GM18861 (cell line): ENCODE data around the gene CYP27C1.
"Not testable (repeated sequence)": the region's sequence is repeated elsewhere in the genome, so short reads cannot be mapped to it uniquely, and the experiment has no call there.

Experiments used
- ATAC-seq: cut with Tn5 transposase; IDR thresholded peaks from one replicate; pipeline ENCODE4 v1.9.1; 2021; ENCODE audit not compliant: unreplicated experiment

CYP27C1 gene, protein sequence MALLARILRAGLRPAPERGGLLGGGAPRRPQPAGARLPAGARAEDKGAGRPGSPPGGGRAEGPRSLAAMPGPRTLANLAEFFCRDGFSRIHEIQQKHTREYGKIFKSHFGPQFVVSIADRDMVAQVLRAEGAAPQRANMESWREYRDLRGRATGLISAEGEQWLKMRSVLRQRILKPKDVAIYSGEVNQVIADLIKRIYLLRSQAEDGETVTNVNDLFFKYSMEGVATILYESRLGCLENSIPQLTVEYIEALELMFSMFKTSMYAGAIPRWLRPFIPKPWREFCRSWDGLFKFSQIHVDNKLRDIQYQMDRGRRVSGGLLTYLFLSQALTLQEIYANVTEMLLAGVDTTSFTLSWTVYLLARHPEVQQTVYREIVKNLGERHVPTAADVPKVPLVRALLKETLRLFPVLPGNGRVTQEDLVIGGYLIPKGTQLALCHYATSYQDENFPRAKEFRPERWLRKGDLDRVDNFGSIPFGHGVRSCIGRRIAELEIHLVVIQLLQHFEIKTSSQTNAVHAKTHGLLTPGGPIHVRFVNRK

DNA sequence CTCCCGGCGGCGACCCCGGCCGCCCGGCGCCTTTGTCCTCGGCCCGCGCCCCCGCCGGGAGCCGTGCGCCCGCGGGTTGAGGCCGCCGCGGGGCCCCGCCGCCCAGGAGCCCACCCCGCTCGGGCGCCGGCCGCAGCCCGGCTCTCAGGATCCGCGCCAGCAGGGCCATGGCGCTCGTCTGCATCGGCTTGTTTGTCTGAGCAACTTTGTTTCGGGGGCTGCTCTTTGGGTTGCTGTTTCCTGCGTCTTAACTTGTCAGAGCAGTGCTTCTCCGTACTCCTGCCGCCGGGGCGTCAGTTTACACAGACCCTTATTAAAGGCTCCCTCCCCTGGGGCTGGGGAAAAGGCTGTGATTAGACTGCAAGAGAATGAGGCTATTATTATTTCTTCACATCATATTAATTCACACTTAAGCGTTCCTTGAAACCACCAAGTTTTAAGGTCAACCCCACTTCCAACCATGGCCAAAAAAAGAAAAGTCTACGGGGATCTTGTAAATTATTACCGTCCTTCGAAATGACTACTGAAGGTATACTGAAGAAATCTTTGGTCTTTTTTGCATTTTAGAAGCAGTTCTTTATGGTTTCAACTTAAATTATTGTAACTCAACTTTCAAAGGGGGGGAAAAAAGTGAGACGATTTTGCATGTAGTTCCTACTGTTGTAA lies at the start of gene CYP27C1:
Gene CYP27C1, minus strand, starts transcription at position 198 of the 666 bp plus-strand sequence. Its CDS starts 29 bp downstream, at position 169.
- no peak for ATAC-seq

DNA sequence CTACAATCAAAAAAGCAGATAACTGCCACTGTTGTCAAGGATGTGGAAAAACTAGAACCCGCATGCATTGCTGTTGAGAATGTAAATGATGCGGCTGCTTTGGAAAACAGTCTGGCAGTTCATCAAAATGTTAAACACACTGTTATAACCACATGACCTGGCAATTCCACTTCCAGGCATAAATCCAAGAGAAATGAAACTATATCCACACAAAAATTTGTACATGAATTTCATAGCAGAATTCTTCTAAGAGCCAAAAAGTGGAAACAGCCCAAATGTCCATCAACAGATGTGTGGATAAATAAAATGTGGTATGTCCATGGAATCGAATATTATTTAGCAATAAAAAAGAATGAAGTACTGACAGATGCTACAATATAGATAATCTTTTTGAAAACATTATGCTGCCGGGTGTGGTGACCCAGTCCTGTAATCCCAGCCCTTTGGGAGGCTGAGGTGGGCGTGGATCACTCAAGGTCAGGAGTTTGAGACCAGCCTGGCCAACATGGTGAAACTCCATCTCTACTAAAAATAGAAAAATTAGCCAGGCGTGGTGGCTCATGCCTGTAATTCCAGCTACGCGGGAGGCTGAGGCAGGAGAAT lies 41.8 kb upstream of the CYP27C1 start:
- ATAC-seq: no peak

DNA sequence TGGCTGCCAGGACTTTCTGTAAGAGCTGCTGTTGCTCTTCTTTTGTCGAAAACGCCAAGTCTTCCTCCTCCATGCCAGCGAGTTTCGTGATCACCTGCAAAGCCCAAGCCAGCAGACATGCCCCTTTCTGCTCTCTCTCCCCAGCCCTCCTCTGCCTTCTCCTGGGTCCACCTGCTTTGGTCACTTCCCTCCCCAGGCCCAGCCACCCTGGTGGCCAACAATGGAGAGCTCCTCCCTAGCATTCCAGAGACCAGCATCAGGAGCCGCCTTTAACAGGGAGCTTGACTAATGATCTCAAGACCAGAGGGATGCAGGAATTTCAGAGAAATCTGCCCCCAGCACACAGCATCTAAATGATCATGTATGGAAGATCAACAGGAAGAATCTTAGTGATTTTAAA lies 39.3 kb upstream of the CYP27C1 start:
- ATAC-seq: no peak

DNA sequence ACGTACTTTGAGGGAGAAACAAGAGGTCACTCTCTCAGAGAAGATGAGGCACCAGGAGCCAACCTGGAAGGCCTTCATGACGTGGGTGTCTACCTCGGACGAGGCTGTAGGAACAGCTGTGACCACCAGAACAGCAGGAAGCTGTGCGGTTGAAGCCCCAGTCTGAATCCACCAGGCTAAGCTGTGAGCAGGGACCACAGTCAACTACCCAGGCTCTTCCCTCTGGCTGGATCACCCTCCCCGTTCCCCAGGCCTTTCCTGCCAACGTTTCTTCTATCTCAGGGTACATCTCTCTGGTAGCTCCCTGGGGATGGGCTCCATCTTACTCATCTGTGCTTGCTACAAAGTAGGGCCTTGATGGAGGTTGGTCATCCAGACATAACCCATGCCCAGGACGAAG lies 36.8 kb upstream of the CYP27C1 start:
- ATAC-seq: no peak

DNA sequence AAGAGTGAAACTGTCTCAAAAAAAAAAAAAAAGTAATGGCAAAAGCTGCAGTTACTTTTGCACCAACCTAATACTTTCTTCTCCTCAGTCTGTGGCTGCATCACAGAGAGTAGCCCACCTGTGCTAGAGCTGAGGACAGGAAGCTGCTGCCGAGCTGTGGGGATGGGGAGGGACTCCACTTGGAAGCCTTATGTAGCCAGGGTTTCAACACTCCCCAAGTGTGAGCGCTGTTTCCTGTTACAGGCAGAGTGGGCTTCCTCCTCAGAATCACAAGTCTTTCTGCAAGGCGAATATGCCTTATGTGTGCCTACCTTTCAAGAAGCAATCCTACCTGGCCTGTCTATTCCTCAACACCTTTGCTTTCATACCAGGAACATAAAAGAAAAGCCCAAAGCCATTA lies 36.3 kb upstream of the CYP27C1 start:
- no peak for ATAC-seq

DNA sequence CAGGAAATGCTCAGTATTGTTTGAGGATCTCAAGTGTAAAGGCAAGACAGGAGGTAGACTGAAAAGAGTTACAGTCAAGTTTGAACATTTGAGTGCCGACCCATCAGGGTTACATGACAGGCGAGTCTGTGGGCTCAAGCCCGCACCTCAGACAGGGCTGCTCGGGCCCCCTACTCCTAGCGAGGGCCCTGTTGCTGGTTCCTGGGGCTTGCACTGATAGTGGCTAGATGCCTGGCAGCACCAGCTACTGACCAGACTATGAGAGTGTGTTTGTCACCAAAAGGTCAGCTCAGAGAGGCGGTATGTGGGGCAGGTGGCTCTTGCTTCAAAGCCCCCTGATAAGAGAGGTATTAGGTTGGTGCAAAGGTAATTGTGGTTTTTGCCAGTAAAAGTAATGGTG lies 35.6 kb upstream of the CYP27C1 start:
- no peak for ATAC-seq

DNA sequence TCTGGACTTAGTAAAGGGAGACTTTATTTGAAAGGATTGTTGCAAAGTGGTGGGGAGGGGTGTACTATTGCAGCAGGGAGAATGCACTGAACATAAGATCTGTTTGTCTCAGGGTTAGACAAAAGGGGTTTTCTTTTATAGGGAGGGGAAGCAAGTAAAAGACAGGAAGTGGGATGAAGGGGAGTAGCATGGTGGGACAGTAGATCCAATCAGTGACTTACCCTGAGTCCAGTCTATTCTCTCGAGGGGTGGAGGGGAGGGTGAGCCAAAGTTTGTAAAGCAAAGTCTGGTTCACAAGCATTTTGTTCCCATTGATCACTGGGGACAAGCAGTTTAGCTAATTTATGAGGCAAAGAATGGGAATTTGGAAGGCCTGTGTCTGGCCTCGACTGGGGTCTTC lies 35.0 kb upstream of the CYP27C1 start:
- ATAC-seq: no peak

DNA sequence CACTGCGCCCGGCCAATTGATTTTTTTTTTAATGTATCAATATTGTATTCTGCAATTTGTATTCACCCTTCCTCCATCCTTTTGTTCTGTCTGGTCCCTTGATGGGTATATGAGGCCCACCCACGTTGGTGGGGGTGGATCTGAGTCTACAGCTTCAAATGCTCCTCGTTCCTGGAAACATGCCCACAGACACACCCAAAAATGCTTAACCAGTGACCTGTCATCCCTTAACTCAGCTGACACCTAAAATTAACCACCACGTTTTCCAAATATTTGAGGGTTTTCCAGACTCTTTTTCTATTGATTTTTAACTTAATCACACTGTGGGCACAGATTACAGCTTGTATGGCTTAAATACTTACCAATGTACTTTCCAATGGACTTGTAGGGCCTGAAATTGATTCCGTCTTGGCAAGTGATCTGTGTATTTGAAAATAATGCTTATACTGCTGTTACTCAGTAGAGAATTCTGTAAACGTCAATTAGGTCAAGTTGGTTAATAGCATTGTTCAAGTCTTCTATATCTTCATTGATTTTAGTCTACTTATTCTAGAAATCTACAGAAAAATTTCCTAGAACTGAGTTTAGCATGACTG lies 34.4 kb upstream of the CYP27C1 start:
- ATAC-seq: no peak

DNA sequence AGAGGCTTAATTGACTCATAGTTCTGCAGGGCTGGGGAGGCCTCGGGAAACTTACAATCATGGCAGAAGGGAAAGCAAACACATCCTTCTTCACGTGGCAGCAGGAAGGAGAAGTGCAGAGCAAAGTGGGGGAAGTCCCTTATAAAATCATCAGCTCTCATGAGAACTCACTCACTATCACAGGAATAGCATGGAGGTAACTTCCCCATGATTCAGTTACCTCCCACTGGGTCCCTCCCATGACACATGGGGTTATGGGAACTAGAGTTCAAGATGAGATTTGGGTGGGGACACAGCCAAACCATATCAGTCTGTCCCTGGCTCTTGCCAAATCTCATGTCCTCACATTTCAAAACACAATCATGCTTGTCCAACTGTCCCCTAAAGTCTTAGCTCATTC lies 21.1 kb upstream of the CYP27C1 start:
- not testable (repeated sequence) for ATAC-seq

DNA sequence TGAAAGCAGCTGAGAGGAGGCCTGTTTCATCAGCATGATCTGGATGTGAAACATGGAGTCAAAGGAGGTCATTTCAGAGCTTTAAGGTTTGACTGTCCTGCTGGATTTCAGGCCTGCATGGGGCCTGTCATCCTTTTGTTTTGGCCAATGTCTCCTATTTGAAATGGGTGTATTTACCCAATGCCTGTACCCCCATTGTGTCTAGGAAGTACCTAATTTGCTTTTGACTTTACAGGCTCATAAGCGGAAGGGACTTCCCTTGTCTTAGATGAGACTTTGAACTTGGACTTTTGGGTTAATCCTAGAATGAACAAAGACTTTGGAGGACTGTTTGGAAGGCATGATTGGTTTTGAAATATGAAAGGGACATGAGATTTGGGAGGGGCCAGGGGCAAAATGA lies 19.3 kb upstream of the CYP27C1 start:
- ATAC-seq: no peak

DNA sequence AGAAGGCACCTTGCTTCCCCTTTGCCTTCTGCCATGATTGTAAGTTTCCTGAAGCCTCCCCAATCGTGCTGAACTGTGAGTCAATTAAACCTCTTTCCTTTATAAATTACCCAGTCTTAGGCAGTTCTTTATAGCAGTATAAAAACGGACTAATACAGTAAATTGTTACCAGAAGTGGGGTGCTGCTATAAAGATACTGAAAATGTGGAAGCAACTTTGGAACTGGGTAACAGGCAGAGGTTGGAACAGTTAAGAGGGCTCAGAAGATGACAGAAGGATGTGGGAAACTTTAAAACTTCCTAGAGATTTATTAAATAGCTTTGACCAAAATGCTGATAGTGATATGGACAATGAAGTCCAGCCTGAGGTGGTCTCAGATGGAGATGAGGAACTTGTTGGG lies 17.7 kb upstream of the CYP27C1 start:
- ATAC-seq: not testable (repeated sequence)

DNA sequence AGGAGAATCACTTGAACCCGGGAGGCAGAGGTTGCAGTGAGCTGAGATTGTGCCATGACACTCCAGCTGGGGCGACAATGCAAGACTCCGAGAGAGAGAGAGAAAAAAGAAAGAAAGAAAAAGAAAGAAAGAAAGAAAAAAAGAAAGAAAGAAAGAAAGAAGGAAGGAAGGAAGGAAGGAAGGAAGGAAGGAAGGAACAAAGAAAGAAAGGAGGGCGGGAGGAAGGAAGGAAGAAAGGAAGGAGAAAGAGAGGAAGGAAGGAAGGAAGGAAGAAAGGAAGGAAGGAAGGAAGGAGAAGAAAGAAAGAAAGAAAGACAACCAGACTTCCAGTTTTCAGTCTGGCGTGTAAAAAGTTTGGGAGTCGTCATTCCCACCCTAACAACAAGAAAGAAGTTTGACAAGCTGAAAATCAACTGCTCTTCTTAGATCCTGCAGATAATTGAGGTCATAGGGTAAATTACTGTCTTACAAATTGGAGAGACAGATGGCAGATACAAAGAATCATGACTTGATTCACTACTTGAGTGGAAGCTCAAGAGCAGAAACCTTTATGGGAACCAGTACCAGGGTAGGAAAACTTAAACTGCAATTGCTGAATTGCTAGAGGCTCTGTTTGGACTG lies 15.1 kb upstream of the CYP27C1 start:
- ATAC-seq: no peak

DNA sequence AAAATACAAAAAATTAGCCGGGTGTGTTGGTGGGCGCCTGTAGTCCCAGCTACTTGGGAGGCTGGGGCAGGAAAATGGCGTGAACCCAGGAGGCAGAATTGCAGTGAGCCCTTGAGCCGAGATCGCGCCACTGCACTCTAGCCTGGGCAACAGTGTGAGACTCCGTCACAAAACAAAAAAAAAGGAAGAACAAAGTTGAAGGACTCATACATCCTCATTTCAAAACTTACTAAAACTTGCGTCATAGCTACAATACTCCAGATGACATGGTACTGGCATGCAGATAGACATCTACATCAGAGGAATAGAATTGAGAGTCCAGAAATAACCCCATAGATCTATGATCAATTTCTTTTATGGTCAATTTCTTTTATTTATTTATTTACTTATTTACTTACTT lies 13.6 kb upstream of the CYP27C1 start:
- no peak for ATAC-seq

DNA sequence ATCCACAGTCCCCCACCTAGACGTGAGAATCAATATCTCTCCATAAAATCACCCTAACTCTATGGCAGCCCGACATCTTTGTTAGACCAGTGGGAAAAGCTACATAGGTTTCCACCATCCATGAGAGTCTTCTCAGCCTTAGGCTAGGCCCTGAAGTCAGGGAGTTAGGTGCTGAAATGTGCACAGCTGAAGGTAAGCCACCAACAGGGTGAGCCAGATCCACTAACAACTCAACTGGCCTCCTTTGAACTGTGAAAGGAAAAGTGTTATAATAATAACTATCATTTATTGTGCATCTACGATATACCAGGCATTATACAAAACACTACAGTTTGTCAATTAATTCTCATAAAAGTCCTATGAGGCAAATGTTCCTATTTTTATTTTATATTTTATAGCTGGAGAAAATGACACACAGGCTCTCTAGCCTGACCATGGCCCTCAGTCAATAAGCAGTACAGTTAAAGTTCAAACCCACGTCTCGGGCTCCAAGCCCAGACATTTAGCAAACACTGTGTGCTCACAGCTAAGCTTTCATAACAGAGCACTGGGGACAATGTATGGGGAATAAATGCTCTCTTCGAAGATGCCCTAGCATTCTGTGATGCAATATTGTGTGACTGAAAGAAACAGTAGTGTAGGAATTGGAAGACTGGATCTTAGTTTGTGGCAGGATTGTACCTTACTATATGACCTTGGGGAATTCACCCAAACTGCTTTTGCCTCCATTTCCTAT lies 11.2 kb upstream of the CYP27C1 start:
- ATAC-seq: no peak

DNA sequence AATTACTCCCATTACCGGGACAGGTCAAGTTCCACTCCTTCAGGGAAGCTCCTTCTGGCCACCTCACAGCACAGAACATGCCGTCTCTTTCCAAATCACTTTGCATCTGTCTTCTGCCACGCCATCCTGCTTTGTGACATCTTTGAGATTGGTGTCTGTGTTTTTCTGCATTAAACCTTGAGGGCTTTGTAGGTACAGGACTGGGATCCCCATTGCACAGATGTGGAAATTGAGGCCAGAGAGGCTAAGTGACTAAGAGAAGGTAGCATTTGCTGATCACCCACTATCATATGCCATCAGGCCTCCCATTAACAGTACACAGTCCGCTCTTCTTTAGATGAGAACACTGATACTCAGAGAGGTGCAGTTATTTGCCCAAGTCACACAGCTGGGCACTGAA lies 9.5 kb upstream of the CYP27C1 start:
- ATAC-seq: no peak

DNA sequence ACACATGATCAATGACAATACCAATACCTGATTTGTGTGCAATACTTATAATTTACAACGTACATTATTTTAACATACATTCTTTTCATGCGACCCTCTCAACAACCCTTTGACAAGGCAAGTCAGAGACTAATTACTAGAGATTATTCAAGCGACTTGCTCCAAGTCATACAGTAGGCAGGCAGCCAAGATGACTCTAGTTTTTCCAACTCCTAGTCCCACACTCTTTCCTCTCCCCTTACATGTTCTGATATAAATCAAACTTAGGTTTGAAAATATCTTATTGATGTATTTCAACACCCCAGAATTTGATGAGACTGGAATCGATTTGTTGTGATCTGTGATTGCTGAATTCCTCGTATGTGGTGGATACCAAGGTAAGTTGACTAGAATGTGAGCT lies 8.0 kb upstream of the CYP27C1 start:
- no peak for ATAC-seq

DNA sequence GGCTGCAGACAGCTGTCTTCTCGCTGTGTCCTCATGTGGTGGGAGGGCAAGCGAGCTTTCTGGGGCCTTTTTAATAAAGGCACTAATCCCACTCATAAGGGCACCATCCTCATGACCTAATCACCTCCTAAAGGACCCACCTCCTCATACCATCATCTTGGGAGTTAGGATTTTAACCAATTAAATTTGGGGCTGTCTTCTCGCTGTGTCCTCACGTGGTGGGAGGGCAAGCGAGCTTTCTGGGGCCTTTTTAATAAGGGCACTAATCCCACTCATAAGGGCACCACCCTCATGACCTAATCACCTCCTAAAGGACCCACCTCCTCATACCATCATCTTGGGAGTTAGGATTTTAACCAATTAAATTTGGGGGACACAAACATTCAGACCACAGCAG lies 7.2 kb upstream of the CYP27C1 start:
- not testable (repeated sequence) for ATAC-seq

DNA sequence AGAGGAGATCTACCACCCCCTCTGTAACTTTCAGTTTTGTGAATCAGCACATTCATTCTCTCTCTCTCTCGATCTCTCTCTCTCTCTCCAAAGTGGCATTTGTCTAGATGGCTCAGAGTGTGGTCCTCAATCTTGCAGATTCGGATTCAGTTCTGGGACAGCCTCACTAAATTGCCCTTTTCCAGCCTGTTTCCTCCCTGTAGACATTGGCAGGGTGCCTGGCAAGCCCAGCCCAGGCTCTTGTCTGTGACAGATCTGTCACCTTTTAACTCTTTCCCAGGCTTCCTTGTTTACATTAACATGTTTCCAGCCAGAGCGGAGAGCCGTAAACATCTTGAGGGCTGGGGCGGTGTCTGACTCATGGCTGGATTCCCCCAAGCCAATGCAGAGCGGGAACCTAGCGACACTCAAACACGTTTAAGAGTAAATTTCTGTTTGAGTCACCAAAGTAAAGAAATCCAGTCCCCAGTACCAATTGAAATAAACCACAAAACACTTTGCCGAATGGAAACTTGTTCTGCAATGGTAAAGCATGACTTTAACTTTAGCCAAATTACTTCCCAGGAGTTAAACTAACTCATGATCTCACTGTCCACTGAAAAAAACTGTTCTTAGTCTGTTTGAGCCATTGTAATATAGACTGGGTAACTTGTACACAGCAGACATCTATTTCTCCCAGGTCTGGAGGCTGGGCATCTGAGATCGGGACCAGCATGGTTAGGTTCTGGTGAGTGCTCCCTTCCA lies 6.6 kb upstream of the CYP27C1 start:
- ATAC-seq: no peak

DNA sequence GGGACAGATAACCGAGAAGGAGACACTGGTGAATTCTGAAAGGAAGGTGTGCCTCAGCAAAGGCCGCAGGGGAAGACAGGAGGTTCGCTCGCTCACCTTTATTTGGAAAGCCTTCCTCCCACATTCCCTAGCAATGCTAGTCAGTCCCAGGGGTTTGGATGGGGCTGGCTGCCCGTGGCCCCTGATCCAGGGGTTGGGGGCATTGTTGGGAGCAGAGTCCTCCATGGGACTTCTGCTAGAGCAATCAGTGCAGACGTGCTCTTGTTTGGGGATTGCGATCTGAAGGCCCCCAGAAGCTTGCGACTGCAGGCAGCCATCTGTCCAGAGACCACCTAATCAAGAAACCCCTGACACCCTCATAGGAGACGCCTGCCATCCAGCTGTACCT lies 6.0 kb upstream of the CYP27C1 start:
- no peak for ATAC-seq
